Trophoblast cell (in vitro differentiated cells and primary cell): ENCODE measurements around the gene CASQ2.

ENCODE experiments used
- DNase-seq, 2 donors: peaks; one replicate each; pipeline ENCODE4 v3.0.0-alpha.2; 2016
- H2AFZ ChIP-seq: 2 replicates; pipeline ENCODE4 v1.6.1; 2013; ENCODE audit warnings: low read length, moderate library complexity, mild to moderate bottlenecking; ENCODE audit not compliant: insufficient read depth, poor library complexity
- H2AK5ac ChIP-seq: 2 replicates; pipeline ENCODE4 v1.6.1; 2013; ENCODE audit warnings: mild to moderate bottlenecking, low read length
- H2BK120ac ChIP-seq: 2 replicates; pipeline ENCODE4 v1.6.1; 2013; ENCODE audit warnings: low read length, mild to moderate bottlenecking, moderate library complexity; ENCODE audit not compliant: insufficient read depth, poor library complexity
- H2BK12ac ChIP-seq: 2 replicates; pipeline ENCODE4 v1.6.1; 2013; ENCODE audit warnings: mild to moderate bottlenecking, low read length, moderate library complexity
- H2BK5ac ChIP-seq: 2 replicates; pipeline ENCODE4 v1.6.1; 2013; ENCODE audit warnings: low read length, low read depth, moderate library complexity, mild to moderate bottlenecking; ENCODE audit not compliant: poor library complexity
- H3K14ac ChIP-seq: 2 replicates; pipeline ENCODE4 v1.6.1; 2013; ENCODE audit warnings: mild to moderate bottlenecking, low read length
- H3K18ac ChIP-seq: 2 replicates; pipeline ENCODE4 v1.6.1; 2013; ENCODE audit warnings: mild to moderate bottlenecking, low read length
- H3K23ac ChIP-seq: 2 replicates; pipeline ENCODE4 v1.6.1; 2013; ENCODE audit warnings: low read length
- H3K27ac ChIP-seq: 2 replicates; pipeline ENCODE4 v1.5.1; 2013; ENCODE audit warnings: low read depth, mild to moderate bottlenecking, inconsistent platforms, low read length, moderate library complexity
- H3K27me3 ChIP-seq: 2 replicates; pipeline ENCODE4 v1.6.1; 2013; ENCODE audit warnings: inconsistent platforms, mild to moderate bottlenecking, low read length, moderate library complexity; ENCODE audit not compliant: insufficient read depth
- H3K36me3 ChIP-seq, 2 experiments: 1 replicate in 1 of 2; 2 replicates in 1 of 2; pipeline ENCODE4 v1.6.1; 2013; ENCODE audit warnings: low read length in 2 of 2, mild to moderate bottlenecking in 2 of 2, moderate library complexity in 1 of 2; ENCODE audit not compliant: insufficient read depth in 2 of 2, control insufficient read depth in 1 of 2
- H3K4ac ChIP-seq: 2 replicates; pipeline ENCODE4 v1.6.1; 2013; ENCODE audit warnings: low read depth, mild to moderate bottlenecking, low read length, moderate library complexity
- H3K4me1 ChIP-seq, 2 experiments: 1 replicate in 1 of 2; 2 replicates in 1 of 2; pipeline ENCODE4 v1.6.1; 2013; ENCODE audit warnings: low read length in 2 of 2, mild to moderate bottlenecking in 2 of 2, moderate library complexity in 1 of 2; ENCODE audit not compliant: insufficient read depth in 2 of 2, control insufficient read depth in 1 of 2
- H3K4me2 ChIP-seq: 2 replicates; pipeline ENCODE4 v1.6.1; 2013; ENCODE audit warnings: inconsistent platforms, mild to moderate bottlenecking, low read length, moderate library complexity
- H3K4me3 ChIP-seq: 2 replicates; pipeline ENCODE4 v1.5.1; 2013; ENCODE audit warnings: mild to moderate bottlenecking, low read depth, low read length, inconsistent platforms
- H3K79me1 ChIP-seq: one replicate; pipeline ENCODE4 v1.6.1; 2013; ENCODE audit warnings: low read length
- H3K79me2 ChIP-seq: 2 replicates; pipeline ENCODE4 v1.6.1; 2013; ENCODE audit warnings: low read length, mild to moderate bottlenecking; ENCODE audit not compliant: control insufficient read depth, insufficient read depth, poor library complexity
- H3K9ac ChIP-seq: 2 replicates; pipeline ENCODE4 v1.6.1; 2013; ENCODE audit warnings: mild to moderate bottlenecking, low read length
- H3K9me3 ChIP-seq: 2 replicates; pipeline ENCODE4 v1.6.1; 2013; ENCODE audit warnings: low read depth, mild to moderate bottlenecking, control low read depth, inconsistent platforms, low read length; ENCODE audit not compliant: insufficient read depth
- H4K12ac ChIP-seq: 2 replicates; pipeline ENCODE4 v1.6.1; 2013; ENCODE audit warnings: low read depth, mild to moderate bottlenecking, low read length, moderate library complexity
- H4K8ac ChIP-seq: 2 replicates; pipeline ENCODE4 v1.6.1; 2013; ENCODE audit warnings: low read depth, mild to moderate bottlenecking, low read length, moderate library complexity
- H4K91ac ChIP-seq: one replicate; pipeline ENCODE4 v1.6.1; 2013; ENCODE audit warnings: low read depth, mild to moderate bottlenecking, low read length, moderate library complexity
- WGBS: extraction: QIAGEN DNeasy Blood & Tissue Kit; methylation state at CpG from one replicate; pipeline ENCODE4 v1.1.7; 2013; ENCODE audit warnings: missing lambda C conversion rate; ENCODE audit not compliant: insufficient read length, insufficient coverage; ENCODE audit errors: extremely low coverage; 5-methylcytosine and 5-hydroxymethylcytosine counted together

The CASQ2 gene

DNA sequence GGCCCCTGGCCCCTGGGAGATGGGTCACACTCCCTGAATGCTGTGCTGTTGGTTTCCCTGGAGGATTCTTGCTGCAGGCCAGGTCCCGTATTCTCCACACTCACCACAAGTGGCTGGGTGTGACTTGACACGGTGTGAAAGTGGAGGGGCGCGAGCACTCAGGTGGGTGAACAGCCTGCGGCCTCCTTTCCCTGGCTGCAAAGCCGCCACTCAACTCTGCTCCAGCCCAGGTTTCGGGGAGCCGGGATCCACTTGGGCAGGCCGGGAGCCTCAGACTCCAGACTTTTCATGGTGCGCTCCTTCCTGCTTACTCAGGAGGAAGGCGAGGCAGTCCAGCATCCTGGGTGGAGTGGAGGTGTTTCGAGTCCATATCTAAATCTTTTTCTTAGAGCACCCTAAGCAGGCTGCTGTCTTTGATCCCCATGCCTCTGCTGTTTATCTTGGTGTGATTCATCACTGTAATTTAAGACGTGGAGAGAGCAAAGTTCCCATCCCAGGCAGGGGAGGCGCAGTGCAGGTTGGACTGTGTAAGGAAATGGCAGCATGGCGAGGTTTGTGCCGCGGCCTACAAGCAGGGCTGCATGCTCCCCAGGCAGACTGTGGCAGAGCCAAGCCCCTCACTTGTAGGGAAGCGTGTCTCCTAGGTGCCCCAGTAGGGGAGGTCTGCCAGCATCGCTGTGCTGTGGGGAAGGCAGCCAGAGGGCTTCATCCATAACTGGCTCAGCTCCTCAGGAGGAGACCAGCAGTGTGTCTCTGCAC lies 97.2 kb downstream of the CASQ2 start:
- Histone ChIP-seq H4K12ac (no peak overlapping the region), H2BK120ac (no peak overlapping the region), H4K8ac (no peak overlapping the region), H3K9me3 (no peaks in the 10 kb centered on the region), H2BK12ac (no peak overlapping the region), H3K14ac (no peak overlapping the region), H3K4ac (no peak overlapping the region), H4K91ac (peak overlapping the region; percentile 4), H3K9ac (no peak overlapping the region), H3K36me3 (peaks cover 4 to 11% of the 10 kb centered on the region in 2 experiments), H3K27me3 (no peaks in the 10 kb centered on the region), H3K79me2 (peaks cover 2% of the 10 kb centered on the region), H3K4me2 (no peak overlapping the region), H3K23ac (no peak overlapping the region), H2AFZ (no peak overlapping the region), H3K79me1 (peaks cover 9% of the 10 kb centered on the region), H3K4me3 (no peak overlapping the region), H3K27ac (no peak overlapping the region), H2BK5ac (no peak overlapping the region), H2AK5ac (peak overlapping the region; percentile 20), H3K18ac (peak overlapping the region; percentile 67), H3K4me1 (peaks cover 17 to 21% of the 10 kb centered on the region in 2 experiments)
- WGBS = no CpG with 5 or more reads among the region's 19 CpGs
- DNase-seq = no peak

DNA sequence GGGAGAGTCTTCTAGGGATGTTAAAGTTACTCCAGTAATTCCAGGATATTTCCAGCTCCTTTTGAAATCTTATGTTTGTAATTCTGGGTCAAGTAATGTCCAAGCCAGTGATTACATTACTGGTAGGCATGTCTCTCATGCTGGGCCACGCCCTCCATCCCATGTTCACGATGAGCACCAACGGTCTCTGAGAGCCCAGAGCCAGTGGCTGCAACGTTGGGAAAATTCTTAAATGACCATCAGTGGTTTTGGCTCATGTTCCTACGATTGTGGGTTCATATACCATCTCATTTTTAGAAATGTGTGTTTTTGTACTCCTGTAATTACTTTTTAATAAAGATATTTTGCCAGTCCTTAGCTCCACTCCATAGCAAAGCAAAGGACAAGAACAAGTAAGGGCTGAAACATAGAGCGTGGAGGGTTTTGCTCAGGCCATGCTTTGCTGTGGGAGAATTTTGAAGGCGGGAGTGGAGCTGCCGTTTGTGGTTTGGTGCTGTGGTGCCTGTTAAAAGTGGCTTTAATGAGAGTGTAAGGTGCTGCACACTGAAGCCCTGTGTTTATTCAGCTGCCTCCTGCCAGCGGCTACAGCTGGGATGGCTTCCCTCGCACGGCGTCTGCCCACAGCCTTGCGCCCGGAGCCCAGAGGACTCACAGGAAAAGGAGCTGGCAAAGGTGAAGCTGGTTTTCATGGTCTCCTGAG lies 97.9 kb downstream of the CASQ2 start:
- Histone ChIP-seq H3K79me2 (peaks cover 2% of the 10 kb centered on the region), H2AK5ac (no peak overlapping the region), H2BK5ac (no peak overlapping the region), H3K4me1 (peaks cover 16 to 25% of the 10 kb centered on the region in 2 experiments), H3K27me3 (no peaks in the 10 kb centered on the region), H2BK12ac (no peak overlapping the region), H3K23ac (no peak overlapping the region), H3K4me2 (no peak overlapping the region), H3K4ac (no peak overlapping the region), H3K79me1 (peaks cover 9% of the 10 kb centered on the region), H2BK120ac (no peak overlapping the region), H3K9me3 (no peaks in the 10 kb centered on the region), H3K27ac (no peak overlapping the region), H3K9ac (no peak overlapping the region), H3K36me3 (peaks cover 4 to 14% of the 10 kb centered on the region in 2 experiments), H4K8ac (no peak overlapping the region), H2AFZ (no peak overlapping the region), H3K18ac (no peak overlapping the region), H4K91ac (no peak overlapping the region), H4K12ac (no peak overlapping the region), H3K4me3 (no peak overlapping the region), H3K14ac (no peak overlapping the region)
- WGBS = no CpG with 5 or more reads among the region's 14 CpGs
- no peak for DNase-seq

DNA sequence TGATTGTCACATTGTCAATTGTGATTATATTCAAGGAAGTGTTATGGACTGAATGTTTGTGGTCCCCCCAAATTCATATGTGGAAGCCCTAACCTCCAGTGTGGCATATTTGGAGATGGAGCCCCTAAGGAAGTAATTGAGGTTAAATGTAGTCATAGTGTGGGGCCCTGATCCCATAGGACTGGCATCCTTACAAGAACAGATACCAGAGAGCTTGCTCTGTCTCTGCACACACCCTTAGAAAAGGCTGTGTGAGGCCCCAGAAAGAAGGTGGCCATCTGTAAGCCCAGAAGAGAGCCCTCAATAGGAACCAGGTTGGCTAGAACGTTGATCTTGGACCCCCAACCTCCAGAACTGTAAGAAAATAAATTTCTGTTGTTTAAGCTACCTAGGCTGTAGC lies 98.6 kb downstream of the CASQ2 start:
- H3K4ac ChIP-seq = no peak overlapping the region
- H3K79me1 ChIP-seq = peaks cover 9% of the 10 kb centered on the region
- H3K79me2 ChIP-seq = peaks cover 2% of the 10 kb centered on the region
- H2BK5ac ChIP-seq = no peak overlapping the region
- no peak overlapping the region for H2BK120ac ChIP-seq
- H2AFZ ChIP-seq = no peak overlapping the region
- no peak overlapping the region for H4K8ac ChIP-seq
- WGBS = no CpG with 5 or more reads among the region's 1 CpG
- H3K23ac ChIP-seq = no peak overlapping the region
- no peak overlapping the region for H3K27ac ChIP-seq
- H3K18ac ChIP-seq = no peak overlapping the region
- H3K9ac ChIP-seq = no peak overlapping the region
- H3K36me3 ChIP-seq = peaks cover 4 to 20% of the 10 kb centered on the region in 2 experiments
- H3K14ac ChIP-seq = no peak overlapping the region
- no peak overlapping the region for H2AK5ac ChIP-seq
- peak overlapping the region; percentile 25 for H2BK12ac ChIP-seq
- H3K9me3 ChIP-seq = no peaks in the 10 kb centered on the region
- no peak for DNase-seq
- H3K4me2 ChIP-seq = no peak overlapping the region
- no peak overlapping the region for H3K4me3 ChIP-seq
- peaks cover 22 to 32% of the 10 kb centered on the region in 2 experiments for H3K4me1 ChIP-seq
- H4K12ac ChIP-seq = no peak overlapping the region
- H3K27me3 ChIP-seq = no peaks in the 10 kb centered on the region
- H4K91ac ChIP-seq = no peak overlapping the region

DNA sequence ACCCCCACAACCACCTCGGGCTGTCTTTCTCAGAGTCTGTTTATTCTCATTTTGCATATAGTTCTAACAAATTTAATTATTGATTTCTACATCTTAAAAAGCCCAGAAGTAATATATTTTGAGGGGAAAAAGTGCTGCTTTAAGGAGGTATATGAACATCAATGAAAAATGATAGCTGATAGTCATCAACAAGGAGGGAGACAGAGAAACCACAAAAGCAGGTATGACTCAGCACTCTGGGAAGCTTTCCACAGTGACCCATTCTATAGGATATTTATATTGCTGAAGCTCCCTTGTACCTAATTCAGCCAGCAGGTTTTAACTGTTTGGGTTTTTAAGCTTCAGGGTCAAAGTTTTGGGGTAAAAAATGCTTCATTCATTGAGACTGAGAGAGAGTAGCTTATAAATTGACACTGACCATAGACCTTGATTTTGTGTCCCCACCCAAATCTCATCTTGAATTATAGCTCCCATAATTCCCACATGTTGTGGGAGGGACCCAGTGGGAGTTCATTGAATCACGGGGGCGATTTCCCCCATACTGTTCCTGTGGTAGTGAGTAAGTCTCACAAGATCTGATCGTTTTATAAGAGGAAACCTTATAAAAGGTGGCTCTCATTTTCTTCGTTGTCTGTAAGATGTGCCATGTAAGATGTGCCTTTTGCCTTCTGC lies 99.4 kb downstream of the CASQ2 start:
- H3K9me3 ChIP-seq = no peaks in the 10 kb centered on the region
- H3K23ac ChIP-seq = no peak overlapping the region
- peaks cover 2% of the 10 kb centered on the region for H3K79me2 ChIP-seq
- H4K91ac ChIP-seq = peak overlapping the region; percentile 40
- no peak overlapping the region for H3K14ac ChIP-seq
- no peaks in the 10 kb centered on the region for H3K27me3 ChIP-seq
- no peak overlapping the region for H3K18ac ChIP-seq
- H2BK120ac ChIP-seq = peak overlapping the region; percentile 46
- no peak overlapping the region for H2AFZ ChIP-seq
- H3K4me3 ChIP-seq = no peak overlapping the region
- H3K4me2 ChIP-seq = no peak overlapping the region
- H3K79me1 ChIP-seq = peaks cover 9% of the 10 kb centered on the region
- no CpG with 5 or more reads among the region's 5 CpGs for WGBS
- peak in 1 of 2 donors; percentile 19 for DNase-seq
- peak overlapping the region; percentile 56 for H2BK12ac ChIP-seq
- H3K4ac ChIP-seq = no peak overlapping the region
- H3K36me3 ChIP-seq = peaks cover 6 to 24% of the 10 kb centered on the region in 2 experiments
- no peak overlapping the region for H4K12ac ChIP-seq
- no peak overlapping the region for H2BK5ac ChIP-seq
- H3K9ac ChIP-seq = no peak overlapping the region
- no peak overlapping the region for H4K8ac ChIP-seq
- H3K27ac ChIP-seq = peak overlapping the region; percentile 54
- H3K4me1 ChIP-seq = peaks cover 22 to 32% of the 10 kb centered on the region in 2 experiments
- H2AK5ac ChIP-seq = no peak overlapping the region
